ENCODE measurements around the gene MLEC.

Gene MLEC

GRCh38 chr12:120658286-120659150, 28.4 kb upstream of the MLEC start:
- Histone ChIP-seq H2BK15ac (ENCODE audit: low read length) (no peak overlapping the region), H3K9me3 (replicated peaks in 1 of 2; ENCODE audit: control insufficient read depth in 2 of 2, insufficient read depth in 1 of 2, low read depth in 1 of 2, low read length in 2 of 2) (no peaks in the 10 kb centered on the region), H3K27ac (replicated peaks; ENCODE audit: low read length) (no peak overlapping the region), H3K4me1 (ENCODE audit: control insufficient read depth in 2 of 2, insufficient read depth in 1 of 2, low read depth in 1 of 2, low read length in 2 of 2) (peaks cover 0 to 2% of the 10 kb centered on the region in 2 donors), H3K4me3 (ENCODE audit: low read length in 2 of 2) (peak overlapping the region in 1 of 2 donors; percentile 62), H3K36me3 (replicated peaks in 1 of 2; ENCODE audit: control insufficient read depth in 2 of 2, insufficient read depth in 2 of 2, low read length in 2 of 2) (no peaks in the 10 kb centered on the region), H3K23ac (ENCODE audit: low read depth, low read length, poor library complexity) (no peak overlapping the region), H3K27me3 (ENCODE audit: control insufficient read depth in 3 of 3, insufficient read depth in 3 of 3, low read depth in 1 of 3, low read length in 3 of 3) (no peaks in the 10 kb centered on the region), H3K79me1 (ENCODE audit: low read depth, low read length) (no peaks in the 10 kb centered on the region), H3K18ac (ENCODE audit: low read length) (peak overlapping the region; percentile 62), H2BK120ac (ENCODE audit: low read depth, low read length) (peak overlapping the region; percentile 47), H3K9ac (ENCODE audit: low read depth, low read length, poor library complexity) (no peak overlapping the region), H4K91ac (ENCODE audit: low read depth, low read length, poor library complexity) (no peak overlapping the region), H3K14ac (ENCODE audit: low read length) (peak overlapping the region; percentile 57), H2AK5ac (ENCODE audit: low read depth, low read length) (peak overlapping the region; percentile 60), H2AFZ (ENCODE audit: low read length) (no peak overlapping the region), H4K8ac (ENCODE audit: low read depth, low read length) (no peak overlapping the region), H3K4me2 (ENCODE audit: insufficient read depth, low read length, poor library complexity, severe bottlenecking) (no peak overlapping the region), H2BK5ac (ENCODE audit: low read length) (peak overlapping the region; percentile 54), H3K4ac (ENCODE audit: low read length) (no peak overlapping the region), H2BK12ac (ENCODE audit: low read length) (no peak overlapping the region)
- no CpG with 5 or more reads among the region's 22 CpGs for WGBS, 2 donors (ENCODE audit: extremely low coverage in 2 of 2, insufficient read length in 2 of 2, insufficient replicate concordance in 1 of 2)
- DNase-seq (ENCODE audit: low spot score): no peak

- H4K8ac ChIP-seq (ENCODE audit: low read depth, low read length): no peak overlapping the region
- H2BK5ac ChIP-seq (ENCODE audit: low read length): peak overlapping the region; percentile 54
- no peak overlapping the region for H3K27ac ChIP-seq (replicated peaks; ENCODE audit: low read length)
- H2AFZ ChIP-seq (ENCODE audit: low read length): no peak overlapping the region
- no peaks in the 10 kb centered on the region for H3K79me1 ChIP-seq (ENCODE audit: low read depth, low read length)
- no peaks in the 10 kb centered on the region for H3K27me3 ChIP-seq (ENCODE audit: control insufficient read depth in 3 of 3, insufficient read depth in 3 of 3, low read depth in 1 of 3, low read length in 3 of 3)
- no peaks in the 10 kb centered on the region for H3K36me3 ChIP-seq (replicated peaks in 1 of 2; ENCODE audit: control insufficient read depth in 2 of 2, insufficient read depth in 2 of 2, low read length in 2 of 2)
- no peak overlapping the region for H3K4me3 ChIP-seq (ENCODE audit: low read length in 2 of 2)
- no peak overlapping the region for H3K4me2 ChIP-seq (ENCODE audit: insufficient read depth, low read length, poor library complexity, severe bottlenecking)
- no peak overlapping the region for H3K4ac ChIP-seq (ENCODE audit: low read length)
- no peak overlapping the region for H2BK12ac ChIP-seq (ENCODE audit: low read length)
- no peak overlapping the region for H3K18ac ChIP-seq (ENCODE audit: low read length)
- no peak overlapping the region for H4K91ac ChIP-seq (ENCODE audit: low read depth, low read length, poor library complexity)
- no peak overlapping the region for H3K23ac ChIP-seq (ENCODE audit: low read depth, low read length, poor library complexity)
- no peak overlapping the region for H3K14ac ChIP-seq (ENCODE audit: low read length)
- H2BK15ac ChIP-seq (ENCODE audit: low read length): no peak overlapping the region
- no CpG with 5 or more reads among the region's 8 CpGs for WGBS, 2 donors (ENCODE audit: extremely low coverage in 2 of 2, insufficient read length in 2 of 2, insufficient replicate concordance in 1 of 2)
- DNase-seq (ENCODE audit: low spot score): no peak
- no peaks in the 10 kb centered on the region for H3K9me3 ChIP-seq (replicated peaks in 1 of 2; ENCODE audit: control insufficient read depth in 2 of 2, insufficient read depth in 1 of 2, low read depth in 1 of 2, low read length in 2 of 2)
- H3K4me1 ChIP-seq (ENCODE audit: control insufficient read depth in 2 of 2, insufficient read depth in 1 of 2, low read depth in 1 of 2, low read length in 2 of 2): peaks cover 0 to 2% of the 10 kb centered on the region in 2 donors
- no peak overlapping the region for H3K9ac ChIP-seq (ENCODE audit: low read depth, low read length, poor library complexity)
- H2AK5ac ChIP-seq (ENCODE audit: low read depth, low read length): peak overlapping the region; percentile 60
- peak overlapping the region; percentile 47 for H2BK120ac ChIP-seq (ENCODE audit: low read depth, low read length)
Observed at GRCh38 chr12:120659151-120659525, 27.8 kb upstream of the MLEC start.

- Histone ChIP-seq H3K4me3 (ENCODE audit: low read length in 2 of 2) (no peak overlapping the region), H2BK120ac (ENCODE audit: low read depth, low read length) (no peak overlapping the region), H3K9me3 (replicated peaks in 1 of 2; ENCODE audit: control insufficient read depth in 2 of 2, insufficient read depth in 1 of 2, low read depth in 1 of 2, low read length in 2 of 2) (no peaks in the 10 kb centered on the region), H4K8ac (ENCODE audit: low read depth, low read length) (no peak overlapping the region), H2BK12ac (ENCODE audit: low read length) (no peak overlapping the region), H3K4me1 (ENCODE audit: control insufficient read depth in 2 of 2, insufficient read depth in 1 of 2, low read depth in 1 of 2, low read length in 2 of 2) (peaks cover under 1 to 2% of the 10 kb centered on the region in 2 donors), H3K79me1 (ENCODE audit: low read depth, low read length) (no peaks in the 10 kb centered on the region), H3K23ac (ENCODE audit: low read depth, low read length, poor library complexity) (no peak overlapping the region), H2BK5ac (ENCODE audit: low read length) (no peak overlapping the region), H2BK15ac (ENCODE audit: low read length) (no peak overlapping the region), H2AK5ac (ENCODE audit: low read depth, low read length) (no peak overlapping the region), H2AFZ (ENCODE audit: low read length) (no peak overlapping the region), H3K9ac (ENCODE audit: low read depth, low read length, poor library complexity) (no peak overlapping the region), H3K36me3 (replicated peaks in 1 of 2; ENCODE audit: control insufficient read depth in 2 of 2, insufficient read depth in 2 of 2, low read length in 2 of 2) (no peaks in the 10 kb centered on the region), H3K14ac (ENCODE audit: low read length) (no peak overlapping the region), H4K91ac (ENCODE audit: low read depth, low read length, poor library complexity) (no peak overlapping the region), H3K18ac (ENCODE audit: low read length) (no peak overlapping the region), H3K4me2 (ENCODE audit: insufficient read depth, low read length, poor library complexity, severe bottlenecking) (no peak overlapping the region), H3K27ac (replicated peaks; ENCODE audit: low read length) (no peak overlapping the region), H3K4ac (ENCODE audit: low read length) (no peak overlapping the region), H3K27me3 (ENCODE audit: control insufficient read depth in 3 of 3, insufficient read depth in 3 of 3, low read depth in 1 of 3, low read length in 3 of 3) (no peaks in the 10 kb centered on the region)
- 100% methylated on average over 2 of the region's 2 CpGs for WGBS, 2 donors (ENCODE audit: extremely low coverage in 2 of 2, insufficient read length in 2 of 2, insufficient replicate concordance in 1 of 2)
- no peak for DNase-seq (ENCODE audit: low spot score)
Observed at GRCh38 chr12:120661432-120661831, 25.5 kb upstream of the MLEC start.

- Histone ChIP-seq H3K4me3 (ENCODE audit: low read length in 2 of 2) (no peak overlapping the region), H3K4me1 (ENCODE audit: control insufficient read depth in 2 of 2, insufficient read depth in 1 of 2, low read depth in 1 of 2, low read length in 2 of 2) (peaks cover 2 to 3% of the 10 kb centered on the region in 2 donors), H4K91ac (ENCODE audit: low read depth, low read length, poor library complexity) (no peak overlapping the region), H3K27ac (replicated peaks; ENCODE audit: low read length) (no peak overlapping the region), H2BK120ac (ENCODE audit: low read depth, low read length) (no peak overlapping the region), H2BK15ac (ENCODE audit: low read length) (no peak overlapping the region), H2AK5ac (ENCODE audit: low read depth, low read length) (no peak overlapping the region), H3K23ac (ENCODE audit: low read depth, low read length, poor library complexity) (no peak overlapping the region), H3K27me3 (ENCODE audit: control insufficient read depth in 3 of 3, insufficient read depth in 3 of 3, low read depth in 1 of 3, low read length in 3 of 3) (no peaks in the 10 kb centered on the region), H4K8ac (ENCODE audit: low read depth, low read length) (no peak overlapping the region), H3K9ac (ENCODE audit: low read depth, low read length, poor library complexity) (no peak overlapping the region), H2BK5ac (ENCODE audit: low read length) (no peak overlapping the region), H2BK12ac (ENCODE audit: low read length) (no peak overlapping the region), H3K79me1 (ENCODE audit: low read depth, low read length) (no peaks in the 10 kb centered on the region), H2AFZ (ENCODE audit: low read length) (no peak overlapping the region), H3K4me2 (ENCODE audit: insufficient read depth, low read length, poor library complexity, severe bottlenecking) (no peak overlapping the region), H3K9me3 (replicated peaks in 1 of 2; ENCODE audit: control insufficient read depth in 2 of 2, insufficient read depth in 1 of 2, low read depth in 1 of 2, low read length in 2 of 2) (no peaks in the 10 kb centered on the region), H3K36me3 (replicated peaks in 1 of 2; ENCODE audit: control insufficient read depth in 2 of 2, insufficient read depth in 2 of 2, low read length in 2 of 2) (no peaks in the 10 kb centered on the region), H3K18ac (ENCODE audit: low read length) (no peak overlapping the region), H3K14ac (ENCODE audit: low read length) (no peak overlapping the region), H3K4ac (ENCODE audit: low read length) (no peak overlapping the region)
- DNase-seq (ENCODE audit: low spot score): no peak
- WGBS, 2 donors (ENCODE audit: extremely low coverage in 2 of 2, insufficient read length in 2 of 2, insufficient replicate concordance in 1 of 2): no CpG with 5 or more reads among the region's 3 CpGs
Observed at GRCh38 chr12:120662879-120663278, 24.1 kb upstream of the MLEC start.
